ENCODE measurements around the gene S100A7A.
"Not testable (repeated sequence)": the region's sequence is repeated elsewhere in the genome, so short reads cannot be mapped to it uniquely, and the experiment has no call there.

Gene S100A7A

GRCh38 chr1:153428073-153428638 lies 11.8 kb downstream of the S100A7A start:
- no peak for DNase-seq

- DNase-seq: no peak
These were observed 12.5 kb downstream of the S100A7A start for GRCh38 chr1:153428791-153429190.

GRCh38 chr1:153429266-153430165 lies 13.2 kb downstream of the S100A7A start:
- no peak for DNase-seq

GRCh38 chr1:153430166-153430553 lies 13.8 kb downstream of the S100A7A start:
- no peak for DNase-seq

GRCh38 chr1:153430561-153430960 lies 14.2 kb downstream of the S100A7A start:
- no peak for DNase-seq

GRCh38 chr1:153431002-153431401 lies 14.7 kb downstream of the S100A7A start:
- no peak for DNase-seq

GRCh38 chr1:153431427-153431826 lies 15.1 kb downstream of the S100A7A start:
- no peak for DNase-seq

GRCh38 chr1:153431928-153432327 lies 15.6 kb downstream of the S100A7A start:
- DNase-seq: no peak

- no peak for DNase-seq
These were observed 16.8 kb downstream of the S100A7A start for GRCh38 chr1:153432874-153433681.

GRCh38 chr1:153434746-153435455 lies 18.6 kb downstream of the S100A7A start:
- no peak for DNase-seq

- DNase-seq: no peak
These were observed 20.9 kb downstream of the S100A7A start for GRCh38 chr1:153437236-153437635.

GRCh38 chr1:153438599-153438998 lies 22.3 kb downstream of the S100A7A start:
- DNase-seq: no peak

- no peak for DNase-seq
These were observed 23.0 kb downstream of the S100A7A start for GRCh38 chr1:153439273-153439672.

GRCh38 chr1:153441238-153441755 lies 25.0 kb downstream of the S100A7A start:
- DNase-seq: no peak

- DNase-seq: no peak
These were observed 27.2 kb downstream of the S100A7A start for GRCh38 chr1:153443486-153443885.

GRCh38 chr1:153444078-153444477 lies 27.8 kb downstream of the S100A7A start:
- DNase-seq: no peak

GRCh38 chr1:153447498-153448170 lies 31.3 kb downstream of the S100A7A start:
- DNase-seq: no peak

GRCh38 chr1:153448851-153449250 lies 32.5 kb downstream of the S100A7A start:
- not testable (repeated sequence) for DNase-seq

- DNase-seq: no peak
These were observed 40.1 kb downstream of the S100A7A start for GRCh38 chr1:153456396-153456795.

- DNase-seq: no peak
These were observed 43.3 kb downstream of the S100A7A start for GRCh38 chr1:153459655-153460054.

- DNase-seq: no peak
These were observed 44.2 kb downstream of the S100A7A start, which contains the start of gene S100A7 for GRCh38 chr1:153460551-153460950. Gene S100A7, minus strand, starts transcription at chr1:153460651. Its CDS starts 1,638 bp downstream, at chr1:153459013.

- not testable (repeated sequence) for DNase-seq
These were observed 46.4 kb downstream of the S100A7A start for GRCh38 chr1:153462741-153463140.
